Fibroblast of lung (primary cell): ENCODE measurements around the gene SVBP. TPM values are rescaled to one million over a fixed set of nuclear protein-coding genes. Genes with fewer than 3 reads are reported as not detected.

Experiments used
- DNase-seq, 2 donors: peaks; one replicate each; pipeline versions ENCODE4 v3.0.0 to v3.0.0-alpha.2; 2010; ENCODE audit warnings: low read depth in 2 of 2
- H2AFZ ChIP-seq: 2 replicates; pipeline ENCODE4 v1.5.1; 2012; ENCODE audit warnings: low read length, control low read depth, inconsistent platforms
- H3K27ac ChIP-seq: 2 replicates; pipeline ENCODE4 v1.5.1; 2011; ENCODE audit warnings: low read length, control low read depth; ENCODE audit not compliant: insufficient read depth
- H3K27me3 ChIP-seq: 2 replicates; pipeline ENCODE4 v1.5.1; 2011; ENCODE audit warnings: mild to moderate bottlenecking, low read length; ENCODE audit not compliant: control insufficient read depth, insufficient read depth
- H3K36me3 ChIP-seq: 2 replicates; pipeline ENCODE4 v1.5.1; 2011; ENCODE audit warnings: low read length; ENCODE audit not compliant: control insufficient read depth, insufficient read depth
- H3K4me1 ChIP-seq: 2 replicates; pipeline ENCODE4 v1.5.1; 2011; ENCODE audit warnings: low read length; ENCODE audit not compliant: control insufficient read depth, insufficient read depth; ENCODE audit errors: extremely low read depth
- H3K4me2 ChIP-seq: 2 replicates; pipeline ENCODE4 v1.5.1; 2011; ENCODE audit warnings: low read length, control low read depth; ENCODE audit not compliant: insufficient read depth; ENCODE audit errors: extremely low read depth
- H3K4me3 ChIP-seq, 4 experiments: fragments of 200-600 bp in 1 of 4; sonication (generic) in 1 of 4; replicated peaks in 1 of 4; 2 replicates each; pipeline ENCODE4 v1.5.1; 2011 to 2016; ENCODE audit warnings: low read length in 4 of 4, low read depth in 3 of 4, mild to moderate bottlenecking in 3 of 4, control low read depth in 2 of 4, inconsistent platforms in 1 of 4, mixed read lengths in 1 of 4; ENCODE audit not compliant: insufficient read depth in 1 of 4; ENCODE audit errors: control extremely low read depth in 1 of 4
- H3K79me2 ChIP-seq: 2 replicates; pipeline ENCODE4 v1.5.1; 2012; ENCODE audit warnings: mild to moderate bottlenecking, low read length, inconsistent platforms; ENCODE audit not compliant: control insufficient read depth, insufficient read depth
- H3K9ac ChIP-seq: 2 replicates; pipeline ENCODE4 v1.5.1; 2011; ENCODE audit warnings: mild to moderate bottlenecking, low read length, control low read depth; ENCODE audit not compliant: insufficient read depth
- H3K9me3 ChIP-seq: 2 replicates; pipeline ENCODE4 v1.5.1; 2012; ENCODE audit warnings: low read depth, low read length; ENCODE audit not compliant: control insufficient read depth, insufficient read depth
- H4K20me1 ChIP-seq: 2 replicates; pipeline ENCODE4 v1.5.1; 2011; ENCODE audit warnings: low read length; ENCODE audit not compliant: control insufficient read depth, insufficient read depth; ENCODE audit errors: extremely low read depth
- CTCF ChIP-seq, 2 donors: IDR thresholded peaks in 1 of 2; conservative IDR thresholded peaks in 1 of 2; 1 replicate in 1 of 2; 2 replicates in 1 of 2; pipeline ENCODE4 v1.5.1; 2011 to 2012; ENCODE audit warnings: low read length in 2 of 2, control low read depth in 1 of 2, inconsistent platforms in 1 of 2, low read depth in 1 of 2, mild to moderate bottlenecking in 1 of 2
- EZH2 ChIP-seq: IDR thresholded peaks from 2 replicates; pipeline ENCODE4 v1.5.1; 2012; ENCODE audit warnings: low read length, control low read depth, mild to moderate bottlenecking; ENCODE audit errors: missing control alignments
- polyA plus RNA-seq, 2 donors: library from polyadenylated mRNA; depleted of rRNA in 1 of 2; stranded (reverse) in 1 of 2; unstranded in 1 of 2; fragments of >200 nt; gene quantifications; 2 replicates each; pipeline ENCODE4 v1.2.1, GENCODE V29; 2011 to 2012; ENCODE audit warnings: missing spikeins in 1 of 2
- total RNA-seq: library from RNA; depleted of rRNA; stranded (reverse); fragments of >200 nt; gene quantifications from 2 replicates; pipeline ENCODE4 v1.2.1, GENCODE V29; 2014

Gene SVBP
- total and polyA plus RNA-seq, 2 donors (not counting 1 experiment from before 2014, with no cell fraction given) = 24.9 to 33.4 TPM

DNA sequence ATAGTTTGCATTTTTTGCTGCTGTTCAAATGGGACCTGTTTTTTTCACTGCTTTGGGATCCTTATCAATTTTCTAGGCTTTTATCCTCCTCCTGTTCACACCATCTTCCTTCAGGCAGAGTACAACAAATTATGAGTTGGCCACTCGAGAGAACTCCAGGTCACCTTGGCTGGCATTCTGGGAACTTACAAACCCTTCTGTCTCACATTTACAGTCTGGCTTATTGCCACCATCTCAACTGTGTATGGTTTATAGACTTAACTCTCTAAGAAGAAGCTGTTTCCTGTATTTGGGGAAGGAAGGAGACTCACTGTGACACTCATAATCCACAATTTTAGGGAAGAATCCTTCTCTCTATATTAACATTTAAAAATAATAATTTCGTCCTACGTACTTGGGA is 23.8 kb upstream of the SVBP start:
- Histone ChIP-seq H4K20me1 (no peaks in the 10 kb centered on the region), H3K9me3 (no peaks in the 10 kb centered on the region), H3K9ac (no peak overlapping the region), H3K27me3 (no peaks in the 10 kb centered on the region), H3K4me1 (peaks cover 3% of the 10 kb centered on the region), H2AFZ (no peak overlapping the region), H3K79me2 (no peaks in the 10 kb centered on the region), H3K4me3 (no peak overlapping the region), H3K4me2 (no peak overlapping the region), H3K36me3 (no peaks in the 10 kb centered on the region), H3K27ac (no peak overlapping the region)
- no peak for TF ChIP-seq CTCF (conservative IDR thresholded peaks at IDR 0.05 in 1 of 2, IDR thresholded peaks at IDR 0.05 in 1 of 2; ENCODE audit: low read depth in 1 of 2, low read length in 2 of 2)
- TF ChIP-seq EZH2 = no peak
- DNase-seq = no peak

- no peaks in the 10 kb centered on the region for H3K4me1 ChIP-seq
- no peaks in the 10 kb centered on the region for H3K27me3 ChIP-seq
- H3K79me2 ChIP-seq = no peaks in the 10 kb centered on the region
- H3K27ac ChIP-seq = no peak overlapping the region
- H3K4me3 ChIP-seq = no peak overlapping the region
- peaks cover 2% of the 10 kb centered on the region for H3K36me3 ChIP-seq
- DNase-seq = no peak
- H3K9me3 ChIP-seq = no peaks in the 10 kb centered on the region
- TF ChIP-seq EZH2 = no peak
- no peak for TF ChIP-seq CTCF (conservative IDR thresholded peaks at IDR 0.05 in 1 of 2, IDR thresholded peaks at IDR 0.05 in 1 of 2; ENCODE audit: low read depth in 1 of 2, low read length in 2 of 2)
- no peak overlapping the region for H3K9ac ChIP-seq
- no peak overlapping the region for H3K4me2 ChIP-seq
- no peak overlapping the region for H2AFZ ChIP-seq
- H4K20me1 ChIP-seq = no peaks in the 10 kb centered on the region
Observed at GRCh38 chr1:42838482-42839190, 21.4 kb upstream of the SVBP start.

DNA sequence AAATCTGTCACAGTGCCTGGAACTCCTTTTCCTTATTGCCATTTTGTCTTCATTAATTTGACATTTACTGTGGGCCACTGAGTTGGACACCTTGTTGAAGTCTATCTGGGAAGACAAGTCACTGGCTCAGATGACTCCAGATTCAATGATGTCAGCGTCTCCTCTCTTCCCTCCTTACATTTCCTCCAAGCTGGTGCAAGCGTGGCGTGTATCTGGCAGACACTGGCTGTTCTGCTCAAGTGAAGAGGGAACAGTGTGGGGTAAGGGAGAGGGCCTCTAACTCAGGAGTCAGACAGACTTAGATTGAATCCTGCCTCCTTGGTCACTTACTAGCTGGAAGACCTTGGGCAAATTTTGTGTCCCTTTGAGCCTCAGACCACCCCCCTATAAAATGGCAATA is 20.5 kb upstream of the SVBP start:
- H2AFZ ChIP-seq = no peak overlapping the region
- no peak overlapping the region for H3K4me3 ChIP-seq
- H3K9me3 ChIP-seq = no peaks in the 10 kb centered on the region
- no peak overlapping the region for H3K9ac ChIP-seq
- peaks cover 2% of the 10 kb centered on the region for H3K36me3 ChIP-seq
- H3K27me3 ChIP-seq = no peaks in the 10 kb centered on the region
- H3K4me2 ChIP-seq = no peak overlapping the region
- no peaks in the 10 kb centered on the region for H3K4me1 ChIP-seq
- no peaks in the 10 kb centered on the region for H3K79me2 ChIP-seq
- no peak for DNase-seq
- no peak overlapping the region for H3K27ac ChIP-seq
- no peak for TF ChIP-seq EZH2
- TF ChIP-seq CTCF (conservative IDR thresholded peaks at IDR 0.05 in 1 of 2, IDR thresholded peaks at IDR 0.05 in 1 of 2; ENCODE audit: low read depth in 1 of 2, low read length in 2 of 2) = no peak
- H4K20me1 ChIP-seq = no peaks in the 10 kb centered on the region
